Measurements from ENCODE around the gene LYRM4. TPM values are rescaled to one million over a fixed set of nuclear protein-coding genes. Genes with fewer than 3 reads are reported as not detected.
"Not testable (repeated sequence)": the region's sequence is repeated elsewhere in the genome, so short reads cannot be mapped to it uniquely, and the experiment has no call there.

Gene LYRM4
- total RNA-seq, 1 donor from 2014 or later = 28.5 TPM

GRCh38 chr6:5068153-5068751 is 192.5 kb downstream of the LYRM4 start:
- H3K27ac ChIP-seq (replicated peaks) = no peak overlapping the region
- H3K4me1 ChIP-seq = no peaks in the 10 kb centered on the region
- DNase-seq = no peak
- no peak for TF ChIP-seq CTCF (IDR thresholded peaks at IDR 0.05; ENCODE audit: borderline replicate concordance)
- peaks cover 10% of the 10 kb centered on the region for H3K9me3 ChIP-seq (replicated peaks)
- H3K36me3 ChIP-seq = no peaks in the 10 kb centered on the region
- no peaks in the 10 kb centered on the region for H3K27me3 ChIP-seq (ENCODE audit: low read depth)
- no peak overlapping the region for H3K4me3 ChIP-seq
- intact Hi-C loops (cut with micrococcal nuclease) = no loop called here

- Histone ChIP-seq H3K27me3 (ENCODE audit: low read depth) (no peaks in the 10 kb centered on the region), H3K36me3 (no peaks in the 10 kb centered on the region), H3K4me3 (no peak overlapping the region), H3K9me3 (replicated peaks) (peaks cover 10% of the 10 kb centered on the region), H3K4me1 (no peaks in the 10 kb centered on the region), H3K27ac (replicated peaks) (no peak overlapping the region)
- no peak for TF ChIP-seq CTCF (IDR thresholded peaks at IDR 0.05; ENCODE audit: borderline replicate concordance)
- intact Hi-C loops (cut with micrococcal nuclease) = no loop called here
- no peak for DNase-seq
These were observed 193.4 kb downstream of the LYRM4 start for GRCh38 chr6:5067305-5067704.

GRCh38 chr6:5066456-5067093 is 194.2 kb downstream of the LYRM4 start:
- Histone ChIP-seq H3K9me3 (replicated peaks) (peaks cover 10% of the 10 kb centered on the region), H3K27ac (replicated peaks) (no peak overlapping the region), H3K27me3 (ENCODE audit: low read depth) (no peaks in the 10 kb centered on the region), H3K36me3 (no peaks in the 10 kb centered on the region), H3K4me3 (no peak overlapping the region), H3K4me1 (no peaks in the 10 kb centered on the region)
- DNase-seq = no peak
- no peak for TF ChIP-seq CTCF (IDR thresholded peaks at IDR 0.05; ENCODE audit: borderline replicate concordance)
- intact Hi-C loops (cut with micrococcal nuclease) = no loop called here

GRCh38 chr6:5063617-5064016 is 197.1 kb downstream of the LYRM4 start:
- H3K27ac ChIP-seq (replicated peaks) = no peak overlapping the region
- intact Hi-C loops (cut with micrococcal nuclease) = no loop called here
- no peak for DNase-seq
- no peaks in the 10 kb centered on the region for H3K27me3 ChIP-seq (ENCODE audit: low read depth)
- no peak for TF ChIP-seq CTCF (IDR thresholded peaks at IDR 0.05; ENCODE audit: borderline replicate concordance)
- no peaks in the 10 kb centered on the region for H3K36me3 ChIP-seq
- peaks cover 10% of the 10 kb centered on the region for H3K9me3 ChIP-seq (replicated peaks)
- H3K4me3 ChIP-seq = no peak overlapping the region
- no peaks in the 10 kb centered on the region for H3K4me1 ChIP-seq

- TF ChIP-seq CTCF (IDR thresholded peaks at IDR 0.05; ENCODE audit: borderline replicate concordance) = no peak
- Histone ChIP-seq H3K36me3 (no peaks in the 10 kb centered on the region), H3K27me3 (ENCODE audit: low read depth) (no peaks in the 10 kb centered on the region), H3K4me1 (no peaks in the 10 kb centered on the region), H3K4me3 (no peak overlapping the region), H3K27ac (replicated peaks) (no peak overlapping the region), H3K9me3 (replicated peaks) (no peaks in the 10 kb centered on the region)
- DNase-seq = no peak
- intact Hi-C loops (cut with micrococcal nuclease) = no loop called here
These were observed 199.6 kb downstream of the LYRM4 start for GRCh38 chr6:5061152-5061551.

- H3K27me3 ChIP-seq (ENCODE audit: low read depth); H3K4me3 ChIP-seq; intact Hi-C loops (cut with micrococcal nuclease); H3K4me1 ChIP-seq; H3K9me3 ChIP-seq (replicated peaks); H3K36me3 ChIP-seq; H3K27ac ChIP-seq (replicated peaks); DNase-seq: not testable (repeated sequence)
These were observed 200.3 kb downstream of the LYRM4 start for GRCh38 chr6:5060439-5060838.

Data from left ventricle myocardium inferior (tissue), 1 donor.